Measurements from ENCODE around the gene CACNG4. TPM values are rescaled to one million over a fixed set of nuclear protein-coding genes. Genes with fewer than 3 reads are reported as not detected.

CACNG4 gene
- total RNA-seq, 1 experiment from 2014 or later, result 6.3 TPM

DNA sequence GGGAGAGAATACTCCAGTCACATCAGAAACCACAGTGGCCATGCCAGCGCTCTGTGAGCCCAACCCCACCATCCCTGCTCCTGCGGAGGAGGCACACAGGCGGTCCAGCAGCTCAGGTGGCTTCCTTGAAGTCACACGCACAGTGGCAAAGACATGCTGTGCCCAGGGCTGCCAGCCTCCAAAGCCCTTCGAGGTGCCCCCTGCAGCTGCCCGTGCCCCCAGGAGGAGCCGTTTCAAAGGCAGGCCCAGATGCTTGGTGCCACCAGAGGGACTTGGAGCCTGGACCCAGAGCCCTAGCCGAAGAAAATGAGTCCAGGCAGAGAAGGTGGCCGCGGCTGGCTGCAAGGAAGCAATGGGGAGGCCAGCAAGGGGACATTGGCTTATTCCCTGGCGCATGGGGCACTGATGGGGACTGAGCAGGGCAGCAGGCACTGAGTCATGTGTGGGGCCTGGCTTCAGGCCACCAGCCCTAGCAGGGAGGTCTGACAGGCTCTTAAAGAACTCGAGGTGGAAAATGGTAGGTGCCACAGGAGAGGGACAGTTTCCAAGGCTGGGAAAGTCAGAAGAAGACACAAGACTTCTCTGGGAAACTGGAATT, 62.6 kb downstream of the CACNG4 start:
- Histone ChIP-seq H3T11ph (ENCODE audit: low read length) (no peak overlapping the region), H4K8ac (replicated peaks; ENCODE audit: insufficient read length, low read depth, low read length) (no peak overlapping the region), H3K9ac (ENCODE audit: extremely low read depth, insufficient read length, low read length) (no peak overlapping the region), H3K4ac (ENCODE audit: low read depth, low read length) (no peak overlapping the region), H4K20me1 (ENCODE audit: control insufficient read depth, insufficient read depth, insufficient read length) (no peaks in the 10 kb centered on the region), H3K27ac (ENCODE audit: insufficient read length, low read depth, low read length) (no peak overlapping the region), H3K9me3 (ENCODE audit: control insufficient read depth, low read depth, low read length) (no peaks in the 10 kb centered on the region), H3K23me2 (ENCODE audit: insufficient read length, low read depth, low read length, poor library complexity, severe bottlenecking) (no peaks in the 10 kb centered on the region), H3K4me1 (ENCODE audit: insufficient read depth, low read length) (no peaks in the 10 kb centered on the region), H3K79me2 (ENCODE audit: insufficient read depth, low read length) (no peaks in the 10 kb centered on the region), H2AFZ (ENCODE audit: low read length) (no peak overlapping the region), H2AK5ac (ENCODE audit: insufficient read length, low read length) (no peak overlapping the region), H2BK120ac (ENCODE audit: low read depth, low read length, poor library complexity, severe bottlenecking) (no peak overlapping the region), H2BK12ac (ENCODE audit: insufficient read length, low read depth, low read length) (no peak overlapping the region), H4K91ac (ENCODE audit: insufficient read length, low read depth, low read length) (no peak overlapping the region), H3K56ac (ENCODE audit: insufficient read length, low read depth, low read length) (no peak overlapping the region), H3K23ac (ENCODE audit: insufficient read length, low read depth, low read length) (no peak overlapping the region), H2BK5ac (ENCODE audit: insufficient read length, low read length) (no peak overlapping the region), H3K14ac (ENCODE audit: insufficient read depth, low read length) (no peak overlapping the region), H3K4me2 (ENCODE audit: insufficient read depth, insufficient read length, low read length) (no peak overlapping the region), H3K27me3 (ENCODE audit: insufficient read depth, low read length) (no peaks in the 10 kb centered on the region), H2BK20ac (ENCODE audit: low read depth, low read length, poor library complexity, severe bottlenecking) (no peak overlapping the region), H4K5ac (ENCODE audit: insufficient read length, low read depth, low read length) (no peak overlapping the region), H2BK15ac (ENCODE audit: low read depth, low read length) (no peak overlapping the region), H3K79me1 (ENCODE audit: insufficient read depth, low read depth, low read length, poor library complexity, severe bottlenecking) (no peaks in the 10 kb centered on the region), H3K18ac (ENCODE audit: insufficient read length, low read depth, low read length) (no peak overlapping the region)
- H3K4me1 Mint-ChIP-seq, result no peaks in the 10 kb centered on the region
- no CpG with 5 or more reads among the region's 12 CpGs for WGBS (ENCODE audit: extremely low coverage, insufficient read length, low lambda C conversion rate)
- no peaks in the 10 kb centered on the region for H3K36me3 Mint-ChIP-seq (ENCODE audit: insufficient read depth in 1 of 3, low read depth in 3 of 3)
- DNase-seq, result no peak
- H3K27me3 Mint-ChIP-seq (ENCODE audit: low read depth), result no peaks in the 10 kb centered on the region
- no peak overlapping the region for H3K4me3 Mint-ChIP-seq
- H3K9me3 Mint-ChIP-seq, result no peaks in the 10 kb centered on the region
- H3K27ac Mint-ChIP-seq, result no peak overlapping the region
- no peak for TF ChIP-seq CTCF (conservative IDR thresholded peaks at IDR 0.05)

Measured in H9 (cell line).